Stimulated activated CD4-positive, alpha-beta T cell treated with anti-CD3 and anti-CD28 coated beads, Interleukin-15, amount 100 ng/mL, for 48 hours (primary cell): ENCODE data around the gene GTSF1L.
A peak's percentile ranks its signal among the peaks of the same experiment; 100 is the strongest.

Experiments used
- DNase-seq, 2 donors: peaks; one replicate each; pipeline ENCODE4 v3.0.0-alpha.2; 2020; ENCODE audit warnings: low read depth in 2 of 2

Gene GTSF1L

DNA sequence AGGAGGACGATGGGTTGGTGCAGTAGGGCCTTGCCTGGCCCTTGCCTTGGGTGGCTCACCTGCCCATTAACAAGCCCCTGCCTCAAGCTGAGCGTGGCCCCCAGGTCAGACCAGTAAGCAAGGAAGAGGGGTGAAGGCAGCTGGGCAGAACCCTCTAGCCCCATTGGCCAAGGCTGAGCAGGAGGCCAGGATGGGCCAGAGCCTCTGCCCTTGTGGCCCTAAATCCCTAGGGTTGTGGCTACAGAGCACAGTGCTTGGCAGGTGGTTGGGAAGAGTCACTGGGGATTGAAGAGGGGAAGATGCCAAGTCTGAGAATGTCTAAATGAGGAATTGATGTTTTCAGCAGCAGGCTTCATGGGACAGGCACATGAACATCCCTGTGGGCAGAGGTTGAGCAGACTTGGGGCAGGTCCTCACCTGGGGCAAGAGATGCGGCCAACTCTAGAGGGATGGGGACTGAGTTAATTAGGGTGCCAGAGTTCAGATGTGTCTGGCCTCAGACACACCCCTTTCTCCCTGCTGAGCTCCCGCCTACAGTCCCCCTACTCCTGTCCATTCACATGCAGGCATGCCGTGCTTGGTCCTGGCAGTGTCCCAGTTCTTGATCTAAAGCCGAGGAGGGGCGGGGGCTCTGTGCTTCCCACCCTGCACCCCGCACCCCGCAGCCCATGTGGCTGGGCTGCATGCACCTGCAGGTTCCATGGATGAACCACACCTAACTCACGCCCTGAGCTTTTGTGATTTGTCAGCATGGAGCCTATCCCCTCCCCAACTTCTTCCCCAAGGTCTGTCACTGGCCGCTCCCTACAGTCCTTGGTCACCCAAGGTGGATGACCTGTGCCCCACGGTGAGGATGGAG is 9.8 kb downstream of the GTSF1L start:
- no peak for DNase-seq

GRCh38 chr20:43716123-43716522 is 10.7 kb downstream of the GTSF1L start:
- no peak for DNase-seq

DNA sequence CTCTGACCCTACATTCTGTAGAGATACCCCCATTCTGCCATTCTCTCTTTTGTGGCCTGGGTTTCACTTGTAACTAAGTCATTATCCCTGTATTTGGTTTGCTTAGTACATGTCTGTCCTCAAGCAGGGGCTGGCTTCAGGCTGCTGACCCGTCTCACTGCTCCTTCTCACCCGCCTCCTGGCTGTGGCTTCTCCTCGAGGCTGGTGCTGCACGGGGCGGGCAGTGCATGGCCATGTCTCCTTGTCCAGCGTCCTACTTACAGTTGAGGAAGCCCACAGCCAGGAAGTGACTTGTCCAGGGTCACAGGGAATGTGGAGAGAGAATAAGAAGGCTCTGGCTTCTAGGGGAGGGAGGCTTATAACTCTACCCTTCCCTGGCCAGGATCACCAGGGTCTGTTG is 11.3 kb downstream of the GTSF1L start:
- no peak for DNase-seq

DNA sequence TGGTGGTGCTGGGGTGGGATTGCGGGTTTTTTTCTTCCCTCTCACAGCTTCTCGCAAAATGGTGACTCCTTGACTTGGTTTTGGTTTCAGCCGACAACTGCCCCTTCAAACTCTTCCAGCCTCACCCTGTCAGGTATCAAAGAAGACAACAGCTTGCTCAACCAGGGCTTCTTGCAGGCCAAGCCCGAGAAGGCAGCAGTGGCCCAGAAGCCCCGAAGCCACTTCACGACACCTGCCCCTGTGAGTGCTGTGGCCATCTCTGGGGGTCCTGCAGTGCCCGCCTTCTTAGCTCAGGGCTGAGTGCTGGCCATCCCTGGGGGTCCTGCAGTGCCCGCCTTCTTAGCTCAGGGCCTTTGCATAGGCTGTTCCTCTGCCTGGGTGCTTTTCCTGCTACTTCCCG is 11.8 kb downstream of the GTSF1L start:
- no peak for DNase-seq

GRCh38 chr20:43711098-43711654 is 15.6 kb downstream of the GTSF1L start:
- DNase-seq, result no peak

DNA sequence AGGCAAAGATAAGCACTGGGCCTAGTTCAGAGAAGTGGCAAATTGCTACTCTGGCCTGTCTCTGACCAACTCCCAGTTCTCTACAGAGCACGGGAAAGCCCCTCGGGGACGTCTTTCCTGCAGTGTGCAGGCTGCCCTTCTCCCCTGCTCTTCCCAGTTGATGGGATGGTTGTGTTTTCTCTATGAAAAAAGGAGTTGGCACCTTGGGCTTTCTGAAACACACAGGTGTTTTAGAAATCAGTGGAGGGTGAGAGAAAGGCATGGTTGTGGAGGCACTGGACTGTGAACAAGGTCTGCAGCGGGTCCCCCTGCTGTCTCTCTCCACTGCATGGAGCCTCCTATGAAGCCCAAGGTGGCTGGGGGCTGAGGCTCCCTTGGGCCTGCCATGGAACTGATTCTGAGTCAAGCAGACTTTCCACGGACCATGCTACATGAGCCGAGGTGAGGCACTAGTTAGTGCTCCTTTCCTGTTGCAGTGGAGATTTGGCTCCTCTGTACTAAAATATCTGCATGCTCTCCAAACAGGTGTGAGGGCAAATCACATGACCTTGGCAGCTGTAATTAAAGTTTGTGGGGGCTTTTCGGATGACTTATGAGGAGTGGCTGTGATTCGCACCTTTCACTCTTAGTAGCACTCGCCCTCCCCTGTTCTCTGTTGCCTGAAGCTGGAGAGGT is 16.3 kb downstream of the GTSF1L start:
- DNase-seq, result no peak

- DNase-seq, result no peak
Measured at GRCh38 chr20:43702502-43702901, 24.3 kb downstream of the GTSF1L start.

DNA sequence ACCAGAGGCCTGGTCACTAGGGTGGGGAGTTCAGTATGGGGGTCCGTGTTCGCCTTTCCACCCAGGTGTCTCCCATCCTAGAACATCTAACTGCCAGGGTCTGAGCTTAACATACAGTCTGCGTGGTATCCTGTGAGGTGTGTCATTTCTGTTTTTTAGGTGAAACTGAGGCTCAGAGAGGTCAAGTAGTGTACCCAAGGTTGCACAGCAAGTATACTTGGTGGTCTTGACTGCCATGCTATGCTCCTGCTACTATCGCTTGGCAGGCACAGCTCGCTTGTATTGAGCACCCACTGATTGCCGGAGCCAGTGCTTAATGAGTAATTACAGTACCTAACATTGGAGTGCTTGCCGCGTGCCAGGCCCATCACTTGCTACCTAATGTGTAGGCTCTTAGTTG is 26.2 kb downstream of the GTSF1L start:
- no peak for DNase-seq

- DNase-seq, result no peak
Measured at GRCh38 chr20:43699941-43700565, 26.7 kb downstream of the GTSF1L start.

DNA sequence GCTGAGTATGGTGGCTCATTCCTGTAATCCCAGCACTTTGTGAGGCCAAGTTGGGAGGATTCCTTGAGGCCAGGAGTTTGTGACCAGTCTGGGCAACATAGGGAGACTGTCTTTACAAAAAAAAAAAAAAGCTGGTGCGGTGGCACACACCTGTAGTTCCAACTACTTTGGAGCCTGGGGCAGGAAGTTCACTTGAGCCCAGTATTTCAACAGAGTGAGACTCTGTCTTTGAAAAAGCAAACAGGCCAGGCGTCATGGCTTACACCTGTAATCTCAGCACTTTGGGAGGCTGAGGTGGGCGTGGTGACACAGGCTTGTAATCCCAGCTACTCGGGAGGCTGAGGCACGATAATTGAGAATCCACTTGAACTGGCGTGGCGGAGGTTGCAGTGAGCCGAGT is 31.2 kb downstream of the GTSF1L start:
- no peak for DNase-seq

DNA sequence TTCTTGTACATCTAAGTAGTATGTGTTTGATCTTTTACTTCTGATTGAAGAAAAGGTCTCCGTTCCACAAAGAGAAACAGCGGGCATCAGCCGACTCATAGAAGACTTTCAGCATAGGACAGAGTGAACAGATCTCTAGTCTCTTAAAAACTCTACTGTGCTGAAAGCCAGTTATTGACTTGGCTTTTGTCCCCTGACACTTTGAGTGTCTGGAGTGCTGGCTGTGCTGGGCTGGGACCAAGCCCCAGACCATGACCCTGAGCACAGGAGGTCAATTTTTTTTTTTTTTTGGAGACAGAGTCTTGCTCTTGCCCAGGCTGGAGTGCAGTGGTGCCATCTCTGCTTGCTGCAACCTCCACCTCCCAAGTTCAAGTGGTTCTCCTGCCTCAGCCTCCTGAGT is 32.0 kb downstream of the GTSF1L start:
- DNase-seq, result no peak

DNA sequence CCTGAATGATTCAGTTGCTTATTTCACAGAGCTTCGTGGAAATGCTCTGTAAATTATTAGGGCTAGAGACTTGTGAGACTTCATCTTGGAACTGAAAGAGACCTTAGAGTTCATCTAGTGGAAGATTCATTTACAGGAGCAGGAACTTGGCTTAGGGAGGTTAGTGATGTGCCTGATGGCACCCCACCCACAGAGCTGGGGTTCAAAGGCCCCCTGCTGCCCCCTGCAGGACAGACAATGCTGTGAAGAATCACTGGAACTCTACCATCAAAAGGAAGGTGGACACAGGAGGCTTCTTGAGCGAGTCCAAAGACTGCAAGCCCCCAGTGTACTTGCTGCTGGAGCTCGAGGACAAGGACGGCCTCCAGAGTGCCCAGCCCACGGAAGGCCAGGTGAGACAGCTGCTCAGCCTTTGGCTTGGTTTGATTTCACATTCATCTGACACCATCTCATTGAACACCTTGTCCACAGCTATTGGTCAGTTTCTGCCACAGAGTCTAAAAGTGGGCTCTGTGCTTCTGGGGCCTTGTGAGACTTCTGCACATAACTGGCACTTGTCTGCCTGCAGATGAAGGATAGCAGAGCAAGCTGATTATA is 34.8 kb downstream of the GTSF1L start:
- DNase-seq, result peak; percentile 35 to 45

GRCh38 chr20:43690943-43691598 is 35.7 kb downstream of the GTSF1L start:
- DNase-seq, result no peak

GRCh38 chr20:43689165-43689564 is 37.6 kb downstream of the GTSF1L start:
- no peak for DNase-seq

GRCh38 chr20:43686820-43687219 is 40.0 kb downstream of the GTSF1L start:
- DNase-seq, result no peak

DNA sequence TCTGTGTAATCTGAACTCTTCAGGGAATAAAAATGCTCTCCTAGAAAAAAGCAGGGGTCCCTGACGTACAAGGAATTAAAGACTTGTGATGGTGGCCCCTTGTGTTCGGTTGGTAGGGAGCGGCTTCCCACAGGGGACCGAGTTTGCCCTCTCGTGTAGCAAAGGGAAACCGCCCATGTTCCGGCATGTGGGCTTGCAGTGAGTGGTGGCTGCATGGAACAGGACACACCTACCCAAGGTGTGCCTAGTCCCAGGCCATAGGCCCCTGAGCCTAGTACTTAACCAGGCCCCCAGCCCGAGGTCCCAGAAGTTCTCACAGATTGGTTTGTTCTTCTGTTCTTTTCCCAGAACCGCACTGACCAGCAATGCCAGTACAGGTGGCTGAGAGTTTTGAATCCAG is 44.4 kb downstream of the GTSF1L start:
- no peak for DNase-seq

GRCh38 chr20:43681991-43682410 is 44.8 kb downstream of the GTSF1L start:
- DNase-seq, result no peak

DNA sequence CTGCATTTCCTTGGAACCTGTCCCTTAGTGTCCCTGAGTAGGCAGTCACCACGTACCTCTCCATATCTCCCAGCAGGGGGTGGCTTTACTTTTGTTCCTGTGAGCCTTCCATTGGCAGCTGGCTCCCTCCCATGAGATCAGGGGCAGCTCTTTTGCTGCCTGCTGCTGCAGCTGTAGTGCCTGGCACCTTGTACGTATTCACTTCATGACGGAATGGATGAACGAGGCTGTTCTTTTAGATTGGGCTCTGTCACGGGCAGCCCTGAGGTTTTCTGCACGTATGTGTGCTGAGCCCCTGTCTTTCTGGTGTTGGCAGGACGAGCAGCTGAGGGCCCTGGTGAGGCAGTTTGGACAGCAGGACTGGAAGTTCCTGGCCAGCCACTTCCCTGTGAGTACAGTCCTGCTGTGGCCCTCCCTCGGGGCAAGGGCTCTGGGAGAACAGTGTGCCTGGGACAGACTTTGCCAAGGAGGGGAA is 45.3 kb downstream of the GTSF1L start:
- DNase-seq, result no peak

DNA sequence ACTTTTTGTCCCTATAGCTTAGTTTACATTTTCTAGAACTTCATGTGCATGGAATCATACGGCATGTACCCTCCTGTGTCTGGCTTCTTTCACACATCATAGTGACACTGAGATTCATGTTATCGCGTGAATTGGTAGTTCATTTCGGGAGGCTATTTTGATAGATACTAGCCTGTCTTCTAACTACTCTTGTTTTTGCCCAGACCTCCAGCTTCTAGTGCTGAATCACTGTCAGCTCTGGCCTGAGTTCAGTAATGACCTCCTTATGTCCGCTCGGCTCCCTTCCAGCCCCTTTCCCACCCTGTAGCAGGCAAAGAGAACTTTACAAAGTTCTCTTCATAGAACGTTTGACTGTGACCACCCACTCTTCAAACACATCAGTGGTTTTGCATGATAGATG is 45.8 kb downstream of the GTSF1L start:
- no peak for DNase-seq

DNA sequence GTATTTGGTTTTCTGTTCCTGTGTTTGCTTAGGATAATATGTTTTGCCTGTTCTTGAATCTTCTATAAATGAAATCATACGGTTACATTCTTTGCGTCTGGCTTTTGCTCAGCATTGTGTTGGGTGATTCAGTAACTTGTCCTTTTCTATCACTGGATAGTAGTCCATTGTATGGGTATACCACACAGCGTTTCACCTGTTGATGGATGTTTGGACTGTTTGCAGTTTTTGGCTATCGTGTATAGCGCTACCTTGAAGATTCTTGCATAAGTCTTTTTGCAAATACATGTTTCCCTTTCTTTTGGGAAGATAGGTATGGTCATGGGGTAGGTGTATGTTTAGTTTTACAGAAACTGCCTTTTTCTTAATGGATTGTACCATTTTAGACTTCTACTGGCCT is 50.4 kb downstream of the GTSF1L start:
- DNase-seq, result no peak
